ENCODE results near the gene ATP5PO.

DNA sequence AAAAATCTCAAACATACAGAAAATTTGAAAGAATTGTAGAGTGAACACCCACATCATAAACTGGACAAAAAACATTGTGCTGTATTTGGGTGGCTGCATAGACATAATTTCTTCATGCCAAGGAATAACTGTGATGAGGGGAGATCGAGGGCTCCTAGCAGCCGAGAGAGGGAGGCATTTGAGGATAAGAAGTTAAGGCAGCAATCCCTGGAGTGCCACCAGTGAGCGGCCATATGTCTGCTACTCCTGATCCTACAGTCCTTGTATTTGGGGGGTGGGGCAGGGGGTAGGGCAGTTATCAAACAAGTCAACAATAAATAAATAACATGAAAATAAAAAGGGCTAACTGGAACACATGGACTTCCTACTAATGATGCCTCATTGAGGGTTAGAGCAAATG is 54.5 kb downstream of the ATP5PO start:
- TF ChIP-seq, protein P1, sequence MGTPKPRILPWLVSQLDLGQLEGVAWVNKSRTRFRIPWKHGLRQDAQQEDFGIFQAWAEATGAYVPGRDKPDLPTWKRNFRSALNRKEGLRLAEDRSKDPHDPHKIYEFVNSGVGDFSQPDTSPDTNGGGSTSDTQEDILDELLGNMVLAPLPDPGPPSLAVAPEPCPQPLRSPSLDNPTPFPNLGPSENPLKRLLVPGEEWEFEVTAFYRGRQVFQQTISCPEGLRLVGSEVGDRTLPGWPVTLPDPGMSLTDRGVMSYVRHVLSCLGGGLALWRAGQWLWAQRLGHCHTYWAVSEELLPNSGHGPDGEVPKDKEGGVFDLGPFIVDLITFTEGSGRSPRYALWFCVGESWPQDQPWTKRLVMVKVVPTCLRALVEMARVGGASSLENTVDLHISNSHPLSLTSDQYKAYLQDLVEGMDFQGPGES (IDR thresholded peaks at IDR 0.05; ENCODE audit: low read depth, low read length), result no peak
- no peak for TF ChIP-seq RFX5 (IDR thresholded peaks at IDR 0.05; ENCODE audit: low read length)
- TF ChIP-seq CTCF (IDR thresholded peaks at IDR 0.05), result no peak

All from SK-N-SH (cell line).